ENCODE data around the gene PSAP. TPM values are rescaled to one million over a fixed set of nuclear protein-coding genes. Genes with fewer than 3 reads are reported as not detected.

Gene PSAP
- total and polyA plus RNA-seq, 2 experiments from 2014 or later = 686 to 987 TPM

- peaks cover 74% of the 10 kb centered on the region for H4K20me1 ChIP-seq (ENCODE audit: insufficient read depth, poor library complexity, severe bottlenecking)
- TF ChIP-seq EZH2phosphoT487 (IDR thresholded peaks at IDR 0.05; ENCODE audit: low read depth, severe bottlenecking, unreplicated experiment) = no peak
- TF ChIP-seq CTCF (IDR thresholded peaks at IDR 0.05; ENCODE audit: poor library complexity) = no peak
- no peak for TF ChIP-seq EZH2 (IDR thresholded peaks at IDR 0.05; ENCODE audit: borderline replicate concordance)
- 94% methylated on average over 4 of the region's 5 CpGs for WGBS (ENCODE audit: low lambda C conversion rate, missing lambda C conversion rate)
- H3K27ac ChIP-seq = no peak overlapping the region
- no peak overlapping the region for H3K4me3 ChIP-seq
- H3K9me2 ChIP-seq (replicated peaks; ENCODE audit: insufficient read depth) = no peaks in the 10 kb centered on the region
- no peak overlapping the region for H3K4me2 ChIP-seq
- H3K36me3 ChIP-seq (replicated peaks; ENCODE audit: insufficient read depth, low read depth) = no peaks in the 10 kb centered on the region
- no peak for DNase-seq (ENCODE audit: low spot score)
- no peak overlapping the region for H2AFZ ChIP-seq
- H3K79me2 ChIP-seq = peaks cover 80% of the 10 kb centered on the region
- no peaks in the 10 kb centered on the region for H3K9me3 ChIP-seq (ENCODE audit: low read depth)
- H3K4me1 ChIP-seq (ENCODE audit: insufficient read depth) = peaks cover 22% of the 10 kb centered on the region
- no peaks in the 10 kb centered on the region for H3K27me3 ChIP-seq
Observed at GRCh38 chr10:71832967-71833366, 18.1 kb downstream of the PSAP start.

GRCh38 chr10:71831646-71832552 lies 19.2 kb downstream of the PSAP start:
- WGBS (ENCODE audit: low lambda C conversion rate, missing lambda C conversion rate) = 94% methylated on average over 19 of the region's 19 CpGs
- H3K79me2 ChIP-seq = peaks cover 69% of the 10 kb centered on the region
- no peaks in the 10 kb centered on the region for H3K9me3 ChIP-seq (ENCODE audit: low read depth)
- no peak overlapping the region for H3K4me2 ChIP-seq
- no peaks in the 10 kb centered on the region for H3K27me3 ChIP-seq
- H4K20me1 ChIP-seq (ENCODE audit: insufficient read depth, poor library complexity, severe bottlenecking) = peaks cover 63% of the 10 kb centered on the region
- no peaks in the 10 kb centered on the region for H3K9me2 ChIP-seq (replicated peaks; ENCODE audit: insufficient read depth)
- no peak overlapping the region for H3K4me3 ChIP-seq
- H3K4me1 ChIP-seq (ENCODE audit: insufficient read depth) = peaks cover 15% of the 10 kb centered on the region
- no peak overlapping the region for H2AFZ ChIP-seq
- H3K36me3 ChIP-seq (replicated peaks; ENCODE audit: insufficient read depth, low read depth) = no peaks in the 10 kb centered on the region
- H3K27ac ChIP-seq = no peak overlapping the region
- no peak for DNase-seq (ENCODE audit: low spot score)
- TF ChIP-seq EZH2 (IDR thresholded peaks at IDR 0.05; ENCODE audit: borderline replicate concordance) (no peak), EZH2phosphoT487 (IDR thresholded peaks at IDR 0.05; ENCODE audit: low read depth, severe bottlenecking, unreplicated experiment) (no peak), CTCF (IDR thresholded peaks at IDR 0.05; ENCODE audit: poor library complexity) (no peak)

GRCh38 chr10:71830726-71831125 lies 20.3 kb downstream of the PSAP start:
- Histone ChIP-seq H3K36me3 (replicated peaks; ENCODE audit: insufficient read depth, low read depth) (no peaks in the 10 kb centered on the region), H3K27ac (no peak overlapping the region), H3K4me1 (ENCODE audit: insufficient read depth) (peaks cover 6% of the 10 kb centered on the region), H3K27me3 (no peaks in the 10 kb centered on the region), H3K4me3 (no peak overlapping the region), H3K4me2 (no peak overlapping the region), H3K9me3 (ENCODE audit: low read depth) (no peaks in the 10 kb centered on the region), H3K79me2 (peaks cover 57% of the 10 kb centered on the region), H3K9me2 (replicated peaks; ENCODE audit: insufficient read depth) (no peaks in the 10 kb centered on the region), H4K20me1 (ENCODE audit: insufficient read depth, poor library complexity, severe bottlenecking) (peaks cover 52% of the 10 kb centered on the region), H2AFZ (no peak overlapping the region)
- WGBS (ENCODE audit: low lambda C conversion rate, missing lambda C conversion rate) = 64% methylated on average over 4 of the region's 4 CpGs
- TF ChIP-seq EZH2 (IDR thresholded peaks at IDR 0.05; ENCODE audit: borderline replicate concordance) = no peak
- TF ChIP-seq EZH2phosphoT487 (IDR thresholded peaks at IDR 0.05; ENCODE audit: low read depth, severe bottlenecking, unreplicated experiment) = no peak
- TF ChIP-seq CTCF (IDR thresholded peaks at IDR 0.05; ENCODE audit: poor library complexity) = no peak
- no peak for DNase-seq (ENCODE audit: low spot score)

Data from hepatocyte (in vitro differentiated cells).